ENCODE measurements around the gene HMOX1. TPM values are rescaled to one million over a fixed set of nuclear protein-coding genes. Genes with fewer than 3 reads are reported as not detected.

HMOX1 gene
- total and polyA plus RNA-seq, 2 of the 13 experiments (the other 11 are each of a cell fraction or from before 2014, with no cell fraction given), result 53.6 to 67.4 TPM

GRCh38 chr22:35376728-35377472, 4.0 kb upstream of the HMOX1 start (continued):
- no peak for TF ChIP-seq MYPOP (CRISPR knock-in tag; IDR thresholded peaks at IDR 0.05)
- no peak for TF ChIP-seq SRF (IDR thresholded peaks at IDR 0.05; ENCODE audit: low read depth, low read length)
- TF ChIP-seq KLF13 (CRISPR knock-in tag; IDR thresholded peaks at IDR 0.05), result no peak
- peak; percentile 12; the same call in 1 of the 2 replicates for TF ChIP-seq KDM1A (CRISPR knock-in tag; IDR thresholded peaks at IDR 0.05)
- peak; percentile 98 for TF ChIP-seq MAZ (IDR thresholded peaks at IDR 0.05; ENCODE audit: borderline replicate concordance, low read depth, low read length)
- TF ChIP-seq MAZ (CRISPR knock-in tag; IDR thresholded peaks at IDR 0.05; ENCODE audit: low read depth), result peak; percentile 99
- TF ChIP-seq PCBP2 (optimal IDR thresholded peaks at IDR 0.05; ENCODE audit: low read depth, low read length, poor library complexity, severe bottlenecking), result no peak
- TF ChIP-seq HMG20A (CRISPR knock-in tag; IDR thresholded peaks at IDR 0.05; ENCODE audit: borderline replicate concordance), result peak; percentile 55; the same call in 1 of the 2 replicates
- peak; percentile 82 for TF ChIP-seq PHF21A (CRISPR knock-in tag; IDR thresholded peaks at IDR 0.05)
- TF ChIP-seq GABPA (IDR thresholded peaks at IDR 0.05; ENCODE audit: low read depth, low read length), result no peak
- TF ChIP-seq GABPA (CRISPR knock-in tag; IDR thresholded peaks at IDR 0.05; ENCODE audit: low read depth), result peak; percentile 58
- TF ChIP-seq TCF12 (IDR thresholded peaks at IDR 0.05), result no peak
- TF ChIP-seq TCF12 (CRISPR knock-in tag; IDR thresholded peaks at IDR 0.05), result 0 out of 2 replicates have a peak, but pooled peaks have one; percentile 48
- TF ChIP-seq SKI (IDR thresholded peaks at IDR 0.05; ENCODE audit: partially characterized antibody), result peak; percentile 54
- peak; percentile 60; the same call in 1 of the 2 replicates for TF ChIP-seq MEIS2 (CRISPR knock-in tag; IDR thresholded peaks at IDR 0.05)
- TF ChIP-seq NFRKB (IDR thresholded peaks at IDR 0.05), result no peak
- TF ChIP-seq, protein P1, sequence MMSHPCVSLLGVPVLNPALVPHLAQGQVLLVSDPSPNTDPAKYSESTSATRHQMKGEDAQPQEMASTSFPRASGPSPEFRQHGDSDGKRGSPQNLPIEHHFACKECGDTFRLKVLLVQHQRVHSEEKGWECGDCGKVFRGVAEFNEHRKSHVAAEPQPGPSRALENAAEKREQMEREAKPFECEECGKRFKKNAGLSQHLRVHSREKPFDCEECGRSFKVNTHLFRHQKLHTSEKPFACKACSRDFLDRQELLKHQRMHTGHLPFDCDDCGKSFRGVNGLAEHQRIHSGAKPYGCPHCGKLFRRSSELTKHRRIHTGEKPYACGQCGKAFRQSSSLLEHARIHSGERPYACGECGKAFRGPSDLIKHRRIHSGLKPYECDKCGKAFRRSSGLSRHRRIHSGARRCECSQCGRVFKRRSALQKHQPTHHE (CRISPR knock-in tag; IDR thresholded peaks at IDR 0.05; ENCODE audit: borderline replicate concordance), result 0 out of 2 replicates have a peak, but pooled peaks have one; percentile 42
- TF ChIP-seq CENPT (CRISPR knock-in tag; IDR thresholded peaks at IDR 0.05; ENCODE audit: low read depth), result no peak
- peak; percentile 83; the same call in 1 of the 2 replicates for TF ChIP-seq ZBTB20 (CRISPR knock-in tag; IDR thresholded peaks at IDR 0.05; ENCODE audit: borderline replicate concordance, low read depth)
- peak; percentile 81; the same call in 1 of the 2 replicates for TF ChIP-seq NFKBIZ (CRISPR knock-in tag; IDR thresholded peaks at IDR 0.05)
- TF ChIP-seq ARNT2 (CRISPR knock-in tag; IDR thresholded peaks at IDR 0.05; ENCODE audit: low read depth), result 0 out of 2 replicates have a peak, but pooled peaks have one; percentile 20
- TF ChIP-seq ARID2 (CRISPR knock-in tag; IDR thresholded peaks at IDR 0.05; ENCODE audit: borderline replicate concordance), result no peak
- no peak for TF ChIP-seq SRSF1 (optimal IDR thresholded peaks at IDR 0.05; ENCODE audit: low read depth, low read length)
- TF ChIP-seq, protein P2, sequence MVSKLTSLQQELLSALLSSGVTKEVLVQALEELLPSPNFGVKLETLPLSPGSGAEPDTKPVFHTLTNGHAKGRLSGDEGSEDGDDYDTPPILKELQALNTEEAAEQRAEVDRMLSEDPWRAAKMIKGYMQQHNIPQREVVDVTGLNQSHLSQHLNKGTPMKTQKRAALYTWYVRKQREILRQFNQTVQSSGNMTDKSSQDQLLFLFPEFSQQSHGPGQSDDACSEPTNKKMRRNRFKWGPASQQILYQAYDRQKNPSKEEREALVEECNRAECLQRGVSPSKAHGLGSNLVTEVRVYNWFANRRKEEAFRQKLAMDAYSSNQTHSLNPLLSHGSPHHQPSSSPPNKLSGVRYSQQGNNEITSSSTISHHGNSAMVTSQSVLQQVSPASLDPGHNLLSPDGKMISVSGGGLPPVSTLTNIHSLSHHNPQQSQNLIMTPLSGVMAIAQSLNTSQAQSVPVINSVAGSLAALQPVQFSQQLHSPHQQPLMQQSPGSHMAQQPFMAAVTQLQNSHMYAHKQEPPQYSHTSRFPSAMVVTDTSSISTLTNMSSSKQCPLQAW (CRISPR knock-in tag; IDR thresholded peaks at IDR 0.05), result peak; percentile 89
- no peak for TF ChIP-seq ZSCAN30 (CRISPR knock-in tag; IDR thresholded peaks at IDR 0.05)
- TF ChIP-seq ZNF644 (CRISPR knock-in tag; IDR thresholded peaks at IDR 0.05; ENCODE audit: low read depth), result no peak
- TF ChIP-seq MLX (CRISPR knock-in tag; IDR thresholded peaks at IDR 0.05), result peak; percentile 76
